ENCODE measurements around the gene USP26.

USP26 gene

DNA sequence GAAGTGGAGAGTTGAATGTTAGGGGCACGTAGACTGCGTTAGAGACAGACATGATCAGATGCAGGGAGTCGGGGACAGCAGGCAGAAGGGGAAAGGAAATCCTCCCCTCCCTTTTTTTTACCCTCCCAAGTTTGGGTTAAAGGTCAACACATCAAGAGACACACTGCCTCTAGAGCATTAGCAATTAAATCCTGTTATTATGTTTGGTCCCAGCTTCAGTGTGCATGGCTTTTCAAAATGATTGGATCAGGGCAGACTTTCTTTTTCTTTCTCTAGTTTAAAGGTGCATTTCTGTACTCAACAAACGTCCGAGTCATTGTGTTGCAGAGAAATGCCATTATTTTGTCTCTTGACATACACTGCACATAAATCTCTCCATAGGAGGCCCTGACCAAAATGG, 63.9 kb downstream of the USP26 start:
- Histone ChIP-seq H3K36me3 (ENCODE audit: insufficient read depth, low read length) (no peaks in the 10 kb centered on the region), H3K79me2 (ENCODE audit: insufficient read depth, low read length) (no peaks in the 10 kb centered on the region), H3K4me1 (ENCODE audit: insufficient read depth, low read length, severe bottlenecking) (no peaks in the 10 kb centered on the region), H3K9ac (ENCODE audit: low read length) (no peak overlapping the region), H3K9me2 (ENCODE audit: low read depth, low read length) (no peaks in the 10 kb centered on the region), H3K27me3 (ENCODE audit: insufficient read depth, low read length) (no peaks in the 10 kb centered on the region), H3K27ac (ENCODE audit: low read depth, low read length, poor library complexity, severe bottlenecking) (no peak overlapping the region), H3K9me3 (ENCODE audit: low read length) (no peaks in the 10 kb centered on the region), H3K4me3 (ENCODE audit: low read depth, low read length, poor library complexity, severe bottlenecking) (no peak overlapping the region), H3K4me2 (ENCODE audit: low read length) (no peak overlapping the region), H3F3A (ENCODE audit: insufficient read depth, low read length) (no peaks in the 10 kb centered on the region), H4K20me1 (ENCODE audit: insufficient read depth, low read length) (no peaks in the 10 kb centered on the region), H2AFZ (ENCODE audit: low read length) (no peak overlapping the region)
- no peak for TF ChIP-seq EZH2 (IDR thresholded peaks at IDR 0.05; ENCODE audit: borderline replicate concordance, low read length)
- TF ChIP-seq, protein P1, sequence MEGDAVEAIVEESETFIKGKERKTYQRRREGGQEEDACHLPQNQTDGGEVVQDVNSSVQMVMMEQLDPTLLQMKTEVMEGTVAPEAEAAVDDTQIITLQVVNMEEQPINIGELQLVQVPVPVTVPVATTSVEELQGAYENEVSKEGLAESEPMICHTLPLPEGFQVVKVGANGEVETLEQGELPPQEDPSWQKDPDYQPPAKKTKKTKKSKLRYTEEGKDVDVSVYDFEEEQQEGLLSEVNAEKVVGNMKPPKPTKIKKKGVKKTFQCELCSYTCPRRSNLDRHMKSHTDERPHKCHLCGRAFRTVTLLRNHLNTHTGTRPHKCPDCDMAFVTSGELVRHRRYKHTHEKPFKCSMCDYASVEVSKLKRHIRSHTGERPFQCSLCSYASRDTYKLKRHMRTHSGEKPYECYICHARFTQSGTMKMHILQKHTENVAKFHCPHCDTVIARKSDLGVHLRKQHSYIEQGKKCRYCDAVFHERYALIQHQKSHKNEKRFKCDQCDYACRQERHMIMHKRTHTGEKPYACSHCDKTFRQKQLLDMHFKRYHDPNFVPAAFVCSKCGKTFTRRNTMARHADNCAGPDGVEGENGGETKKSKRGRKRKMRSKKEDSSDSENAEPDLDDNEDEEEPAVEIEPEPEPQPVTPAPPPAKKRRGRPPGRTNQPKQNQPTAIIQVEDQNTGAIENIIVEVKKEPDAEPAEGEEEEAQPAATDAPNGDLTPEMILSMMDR (IDR thresholded peaks at IDR 0.05; ENCODE audit: low read length) = no peak

DNA sequence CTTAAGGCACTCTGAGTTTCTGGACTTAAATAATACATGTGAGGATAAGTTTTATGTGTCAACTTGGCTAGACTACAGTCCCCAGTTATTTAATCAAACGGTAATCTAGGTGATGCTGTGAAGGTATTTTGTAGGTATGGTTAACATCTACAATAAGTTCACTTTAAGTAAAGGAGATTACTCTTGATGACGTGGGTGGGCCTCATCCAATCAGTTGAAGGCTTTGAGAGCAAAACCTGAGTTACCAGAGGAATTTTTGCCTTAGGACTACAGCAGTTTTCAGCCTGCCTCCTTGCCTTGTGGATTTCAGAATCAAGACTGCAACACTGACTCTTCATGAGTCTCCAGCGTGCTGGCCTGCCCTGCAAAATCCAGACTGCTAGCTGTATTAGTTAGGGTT, 78.7 kb downstream of the USP26 start:
- Histone ChIP-seq H3F3A (ENCODE audit: insufficient read depth, low read length) (no peaks in the 10 kb centered on the region), H3K36me3 (ENCODE audit: insufficient read depth, low read length) (no peaks in the 10 kb centered on the region), H3K9me2 (ENCODE audit: low read depth, low read length) (no peaks in the 10 kb centered on the region), H3K9ac (ENCODE audit: low read length) (no peak overlapping the region), H3K79me2 (ENCODE audit: insufficient read depth, low read length) (no peaks in the 10 kb centered on the region), H3K9me3 (ENCODE audit: low read length) (no peaks in the 10 kb centered on the region), H3K27ac (ENCODE audit: low read depth, low read length, poor library complexity, severe bottlenecking) (no peak overlapping the region), H2AFZ (ENCODE audit: low read length) (no peak overlapping the region), H3K4me1 (ENCODE audit: insufficient read depth, low read length, severe bottlenecking) (no peaks in the 10 kb centered on the region), H4K20me1 (ENCODE audit: insufficient read depth, low read length) (no peaks in the 10 kb centered on the region), H3K4me3 (ENCODE audit: low read depth, low read length, poor library complexity, severe bottlenecking) (no peak overlapping the region), H3K27me3 (ENCODE audit: insufficient read depth, low read length) (no peaks in the 10 kb centered on the region), H3K4me2 (ENCODE audit: low read length) (no peak overlapping the region)
- TF ChIP-seq, protein P1 (IDR thresholded peaks at IDR 0.05; ENCODE audit: low read length) = no peak
- TF ChIP-seq EZH2 (IDR thresholded peaks at IDR 0.05; ENCODE audit: borderline replicate concordance, low read length) = no peak

DNA sequence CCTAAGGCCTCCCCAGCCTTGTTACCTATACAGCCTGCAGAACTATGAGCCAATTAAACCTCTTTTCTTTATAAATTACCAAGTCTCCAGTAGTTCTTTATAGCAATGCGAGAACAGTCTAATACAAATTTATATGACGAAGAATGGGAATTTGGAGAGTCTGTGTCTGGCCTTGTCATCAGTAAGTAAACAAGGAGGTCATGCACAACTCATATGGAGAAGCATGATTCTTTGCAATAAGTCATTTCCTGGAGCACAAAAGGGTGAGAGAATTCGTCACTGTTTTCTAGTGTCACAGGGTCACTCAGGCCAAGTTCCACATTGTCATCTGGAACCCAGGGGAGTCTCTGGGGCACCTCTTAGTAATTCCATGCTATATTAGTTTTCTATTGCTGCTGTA, 89.5 kb downstream of the USP26 start:
- TF ChIP-seq, protein P1 (IDR thresholded peaks at IDR 0.05; ENCODE audit: low read length) = no peak
- TF ChIP-seq EZH2 (IDR thresholded peaks at IDR 0.05; ENCODE audit: borderline replicate concordance, low read length) = no peak
- no peaks in the 10 kb centered on the region for H4K20me1 ChIP-seq (ENCODE audit: insufficient read depth, low read length)
- no peaks in the 10 kb centered on the region for H3F3A ChIP-seq (ENCODE audit: insufficient read depth, low read length)
- no peaks in the 10 kb centered on the region for H3K9me2 ChIP-seq (ENCODE audit: low read depth, low read length)
- H3K4me2 ChIP-seq (ENCODE audit: low read length) = no peak overlapping the region
- H3K36me3 ChIP-seq (ENCODE audit: insufficient read depth, low read length) = no peaks in the 10 kb centered on the region
- no peaks in the 10 kb centered on the region for H3K27me3 ChIP-seq (ENCODE audit: insufficient read depth, low read length)
- no peak overlapping the region for H3K4me3 ChIP-seq (ENCODE audit: low read depth, low read length, poor library complexity, severe bottlenecking)
- H3K27ac ChIP-seq (ENCODE audit: low read depth, low read length, poor library complexity, severe bottlenecking) = no peak overlapping the region
- no peaks in the 10 kb centered on the region for H3K79me2 ChIP-seq (ENCODE audit: insufficient read depth, low read length)
- no peaks in the 10 kb centered on the region for H3K4me1 ChIP-seq (ENCODE audit: insufficient read depth, low read length, severe bottlenecking)
- no peak overlapping the region for H2AFZ ChIP-seq (ENCODE audit: low read length)
- no peak overlapping the region for H3K9ac ChIP-seq (ENCODE audit: low read length)
- no peaks in the 10 kb centered on the region for H3K9me3 ChIP-seq (ENCODE audit: low read length)

Data from OCI-LY1 (cell line).